Heart right ventricle (tissue), 16 donors: ENCODE results near the gene AGBL1. TPM values are rescaled to one million over a fixed set of nuclear protein-coding genes. Genes with fewer than 3 reads are reported as not detected.

Experiments used
- ATAC-seq, 8 donors: fragments of 200-7000 bp; cut with Tn5 transposase; one replicate each; pipeline ENCODE4 v1.9.1; 2020; ENCODE audit warnings: mild to moderate bottlenecking in 8 of 8, moderate library complexity in 8 of 8, moderate number of reproducible peaks in 1 of 8
- DNase-seq, 2 donors: peaks; one replicate each; pipeline ENCODE4 v3.0.0-alpha.2; 2020
- H3K27ac ChIP-seq, 10 donors: fragments of 200-600 bp; sonication (generic) in 2 of 10; one replicate each; pipeline versions ENCODE4 v1.5.0 to v1.8.0; 2020 to 2022; ENCODE audit warnings: mild to moderate bottlenecking in 3 of 10
- H3K27me3 ChIP-seq, 7 donors: fragments of 200-600 bp; one replicate each; pipeline ENCODE4 v1.8.0; 2021 to 2022; ENCODE audit warnings: mild to moderate bottlenecking in 2 of 7
- H3K36me3 ChIP-seq, 9 donors: fragments of 200-600 bp; sonication (generic) in 1 of 9; one replicate each; pipeline versions ENCODE4 v1.5.0 to v1.8.0; 2020 to 2022; ENCODE audit warnings: mild to moderate bottlenecking in 2 of 9
- H3K4me1 ChIP-seq, 9 donors: fragments of 200-600 bp; sonication (generic) in 1 of 9; one replicate each; pipeline versions ENCODE4 v1.5.0 to v1.8.0; 2020 to 2022; ENCODE audit warnings: mild to moderate bottlenecking in 4 of 9
- H3K4me3 ChIP-seq, 10 donors: fragments of 200-600 bp; sonication (generic) in 2 of 10; one replicate each; pipeline versions ENCODE4 v1.5.0 to v1.8.0; 2020 to 2022; ENCODE audit warnings: mild to moderate bottlenecking in 7 of 10, moderate library complexity in 2 of 10
- H3K9me3 ChIP-seq, 11 donors: fragments of 200-600 bp in 10 of 11; sonication (generic) in 2 of 11; one replicate each; pipeline versions ENCODE4 v1.5.0 to v1.8.0; 2013 to 2022; ENCODE audit warnings: mild to moderate bottlenecking in 2 of 11, control low read depth in 1 of 11, moderate library complexity in 1 of 11
- WGBS, 2 donors: extraction: QIAGEN DNeasy Blood & Tissue Kit; methylation state at CpG; one replicate each; pipeline ENCODE4 v1.1.7; 2013; ENCODE audit warnings: inconsistent platforms in 1 of 2; 5-methylcytosine and 5-hydroxymethylcytosine counted together
- intact Hi-C, 10 donors: fragments of 100-400 bp; cut with DNase I; formaldehyde crosslinking; loops; one replicate each; pipeline versions ENCODE4 v1.11.1 to v1.14.2; 2022
- polyA plus RNA-seq, 2 donors: library from polyadenylated mRNA; stranded (reverse); fragments of 200-250 nt; gene quantifications; one replicate each; pipeline ENCODE4 v1.2.3, GENCODE V29; 2013
- total RNA-seq, 10 donors: library from RNA; stranded (reverse); fragmentation: NEBNext Ultra II Directional in 3 of 10; extraction: Animal tissue kit (Norgen Biotek cat#: 25700) in 3 of 10; gene quantifications; one replicate each; pipeline versions ENCODE4 v1.2.1 to v1.2.4, GENCODE V29; 2021 to 2023
- TF ChIP-seq, protein P1 (sequence below), 9 donors: fragments of 200-600 bp; sonication (generic) in 2 of 9; IDR thresholded peaks; one replicate each; pipeline versions ENCODE4 v1.5.0 to v1.8.0; 2021 to 2022; ENCODE audit warnings: antibody characterized with exemption in 9 of 9, mild to moderate bottlenecking in 5 of 9, moderate library complexity in 1 of 9
- donor health status: Arrhythmogenic right ventricular cardiomyopathy.
- donor health status: ischemic (EF 13 %, LVEDD 7.1; RV severe dilation, severe dysfunction).
- donor health status: healthy with polysubstance abuse.
- donor health status: DM: no; HTN: yes; CAD: no.
- donor health status: DM: no; HTN: no; CAD: no.
- donor health status: ischemic (EF 25% LVEDD 6.9; RV normal size, moderate dysfunction).
- donor health status: ischemic (EF 25% LVEDD 5.7; RV mildly dilated, moderate dysfunction).
- donor health status: healthy.
- donor health status: DM: yes; HTN: yes; CAD: no.
- donor health status: Ischemic cardiomyopathy.
- donor health status: ischemic (EF 35%, LVEDD 5.7; RV mildly dilated, moderate dysfunction).
- donor health status: nonischemic (EF 11% LVEDD 7.7; RV severe dilation, severe dysfunction).
- donor health status: DM: yes; HTN: yes; CAD: no.
- donor health status: PGD.
- donor health status: ischemic (EF 29% LVEDD 5.4; RV normal size, mild dysfunction).
- donor health status: nonischemic (EF 23%, LVEDD 6.1; RV moderate dilation, normal function).

AGBL1 gene
- total and polyA plus RNA-seq, 12 donors, result 0.02 to 0.13 (median 0.09) TPM; not detected in 7

- H3K4me3 ChIP-seq, result no peak overlapping the region
- no peaks in the 10 kb centered on the region for H3K4me1 ChIP-seq
- TF ChIP-seq, protein P1, sequence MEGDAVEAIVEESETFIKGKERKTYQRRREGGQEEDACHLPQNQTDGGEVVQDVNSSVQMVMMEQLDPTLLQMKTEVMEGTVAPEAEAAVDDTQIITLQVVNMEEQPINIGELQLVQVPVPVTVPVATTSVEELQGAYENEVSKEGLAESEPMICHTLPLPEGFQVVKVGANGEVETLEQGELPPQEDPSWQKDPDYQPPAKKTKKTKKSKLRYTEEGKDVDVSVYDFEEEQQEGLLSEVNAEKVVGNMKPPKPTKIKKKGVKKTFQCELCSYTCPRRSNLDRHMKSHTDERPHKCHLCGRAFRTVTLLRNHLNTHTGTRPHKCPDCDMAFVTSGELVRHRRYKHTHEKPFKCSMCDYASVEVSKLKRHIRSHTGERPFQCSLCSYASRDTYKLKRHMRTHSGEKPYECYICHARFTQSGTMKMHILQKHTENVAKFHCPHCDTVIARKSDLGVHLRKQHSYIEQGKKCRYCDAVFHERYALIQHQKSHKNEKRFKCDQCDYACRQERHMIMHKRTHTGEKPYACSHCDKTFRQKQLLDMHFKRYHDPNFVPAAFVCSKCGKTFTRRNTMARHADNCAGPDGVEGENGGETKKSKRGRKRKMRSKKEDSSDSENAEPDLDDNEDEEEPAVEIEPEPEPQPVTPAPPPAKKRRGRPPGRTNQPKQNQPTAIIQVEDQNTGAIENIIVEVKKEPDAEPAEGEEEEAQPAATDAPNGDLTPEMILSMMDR (IDR thresholded peaks at IDR 0.05), result no peak
- intact Hi-C loops, result no loop called here
- DNase-seq (no peak), ATAC-seq (no peak)
- no peaks in the 10 kb centered on the region for H3K36me3 ChIP-seq
- no peaks in the 10 kb centered on the region for H3K27me3 ChIP-seq
- no peak overlapping the region for H3K27ac ChIP-seq
- WGBS, 2 donors, result 63 to 69% methylated on average over 7 of the region's 7 CpGs
- H3K9me3 ChIP-seq, result no peaks in the 10 kb centered on the region
Measured at GRCh38 chr15:86199467-86200145, 119.9 kb downstream of the AGBL1 start.

DNA sequence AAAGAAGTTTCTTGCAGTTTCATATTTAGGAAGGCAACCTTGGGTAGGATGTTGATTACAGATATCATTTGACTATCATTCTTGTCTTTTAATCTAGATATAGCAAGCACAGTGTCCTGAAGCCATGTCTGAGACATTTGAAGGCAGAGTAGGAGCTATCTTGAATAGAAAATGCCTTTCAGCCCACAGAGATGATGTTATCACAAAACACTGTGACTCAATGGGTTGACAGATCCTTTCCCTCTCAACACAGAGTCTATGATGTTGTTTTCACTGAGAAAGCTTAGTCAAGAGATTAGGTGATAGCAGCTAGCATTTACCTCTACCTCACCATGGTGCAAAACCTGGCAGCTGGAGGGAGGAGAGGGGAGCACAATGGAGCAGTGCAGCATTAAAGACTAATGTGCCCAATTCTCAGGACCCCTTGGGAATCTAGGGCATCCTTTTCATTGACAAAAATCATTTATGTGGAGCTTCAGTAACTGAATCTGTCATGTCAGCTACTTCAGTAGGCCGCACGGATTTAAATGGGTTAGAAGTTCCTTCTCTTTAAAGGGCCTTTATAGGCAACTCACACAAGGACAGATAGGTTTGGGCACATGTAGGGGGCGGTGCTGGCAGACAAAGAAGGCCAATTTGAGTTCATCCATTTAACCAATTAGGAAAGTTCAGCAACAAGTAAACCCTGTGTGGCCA is 121.8 kb downstream of the AGBL1 start:
- ATAC-seq (no peak), DNase-seq (no peak)
- intact Hi-C loops, result no loop called here
- Histone ChIP-seq H3K9me3 (no peaks in the 10 kb centered on the region), H3K36me3 (no peaks in the 10 kb centered on the region), H3K27ac (no peak overlapping the region), H3K27me3 (no peaks in the 10 kb centered on the region), H3K4me1 (no peaks in the 10 kb centered on the region), H3K4me3 (no peak overlapping the region)
- WGBS, 2 donors, result 71 to 78% methylated on average over 3 of the region's 3 CpGs
- TF ChIP-seq, protein P1 (IDR thresholded peaks at IDR 0.05), result no peak

GRCh38 chr15:86203462-86203861 is 123.8 kb downstream of the AGBL1 start:
- DNase-seq (no peak), ATAC-seq (no peak)
- TF ChIP-seq, protein P1 (IDR thresholded peaks at IDR 0.05), result no peak
- Histone ChIP-seq H3K27ac (no peak overlapping the region), H3K27me3 (no peaks in the 10 kb centered on the region), H3K36me3 (no peaks in the 10 kb centered on the region), H3K9me3 (no peaks in the 10 kb centered on the region), H3K4me1 (no peaks in the 10 kb centered on the region), H3K4me3 (no peak overlapping the region)
- 72 to 86% methylated on average over 2 of the region's 2 CpGs for WGBS, 2 donors
- intact Hi-C loops, result no loop called here

GRCh38 chr15:86205096-86205495 is 125.4 kb downstream of the AGBL1 start:
- H3K27me3 ChIP-seq, result no peaks in the 10 kb centered on the region
- TF ChIP-seq, protein P1 (IDR thresholded peaks at IDR 0.05), result no peak
- DNase-seq, result no peak
- no peak for ATAC-seq
- H3K36me3 ChIP-seq, result no peaks in the 10 kb centered on the region
- no peaks in the 10 kb centered on the region for H3K4me1 ChIP-seq
- 64 to 73% methylated on average over 2 of the region's 2 CpGs for WGBS, 2 donors
- H3K9me3 ChIP-seq, result peaks cover 0 to 12% (median 0%) of the 10 kb centered on the region in 11 donors
- intact Hi-C loops, result no loop called here
- H3K27ac ChIP-seq, result no peak overlapping the region
- H3K4me3 ChIP-seq, result no peak overlapping the region
